GM21447 (cell line): ENCODE results near the gene SYTL3.
"Not testable (repeated sequence)": the region's sequence is repeated elsewhere in the genome, so short reads cannot be mapped to it uniquely, and the experiment has no call there.

Source experiments
- ATAC-seq: cut with Tn5 transposase; IDR thresholded peaks from one replicate; pipeline ENCODE4 v1.9.1; 2021; ENCODE audit not compliant: unreplicated experiment

Gene SYTL3

DNA sequence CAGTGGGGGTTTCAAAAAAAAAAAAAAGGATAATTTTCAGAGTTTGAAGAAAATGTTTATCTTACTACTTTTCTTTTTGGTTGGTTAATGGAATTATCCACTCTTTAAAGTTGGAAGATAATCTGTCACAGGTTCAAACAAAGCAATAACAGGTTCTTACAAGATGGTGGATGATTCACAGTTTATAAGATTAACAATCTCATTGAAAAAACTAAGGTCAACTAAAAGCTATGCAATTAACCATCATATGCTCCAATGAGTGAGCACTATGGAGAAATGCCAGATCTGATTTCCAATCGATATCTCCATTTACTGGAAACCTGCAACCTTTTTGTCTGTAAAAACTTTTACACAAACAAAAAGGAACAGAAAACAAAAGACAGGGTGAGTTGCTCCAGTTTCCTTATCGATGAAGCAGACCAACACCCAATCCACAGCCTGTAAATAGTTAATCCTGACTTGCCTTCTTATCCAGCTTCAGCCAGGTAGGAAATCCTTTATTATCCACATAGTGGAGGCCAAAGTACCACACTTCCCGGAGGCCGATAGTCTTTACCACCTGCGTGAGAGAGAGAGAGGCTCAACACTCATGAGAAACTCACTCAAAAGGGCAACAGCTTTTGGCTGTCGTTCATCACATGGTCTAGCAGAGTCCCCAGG, 136.9 kb downstream of the SYTL3 start:
- no peak for ATAC-seq

DNA sequence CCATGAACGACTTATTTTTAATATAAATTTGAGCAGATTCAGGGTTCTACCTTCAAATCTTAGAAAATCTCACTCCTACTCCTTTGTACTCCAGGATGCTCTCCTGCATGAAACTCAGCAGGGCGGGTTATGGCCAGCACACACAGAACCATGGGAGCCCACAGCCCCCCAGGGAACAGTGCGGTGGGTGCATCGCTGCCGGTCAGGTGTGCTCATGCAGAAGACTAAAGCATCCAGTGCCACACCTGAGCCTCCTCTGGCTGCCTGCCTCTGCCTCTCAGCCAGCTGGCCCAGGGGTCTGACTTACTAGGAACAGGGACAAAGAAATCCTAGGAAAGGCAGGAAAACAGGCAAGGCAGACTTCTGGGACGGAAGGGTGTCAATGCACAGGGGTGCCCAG, 137.5 kb downstream of the SYTL3 start:
- ATAC-seq = no peak

DNA sequence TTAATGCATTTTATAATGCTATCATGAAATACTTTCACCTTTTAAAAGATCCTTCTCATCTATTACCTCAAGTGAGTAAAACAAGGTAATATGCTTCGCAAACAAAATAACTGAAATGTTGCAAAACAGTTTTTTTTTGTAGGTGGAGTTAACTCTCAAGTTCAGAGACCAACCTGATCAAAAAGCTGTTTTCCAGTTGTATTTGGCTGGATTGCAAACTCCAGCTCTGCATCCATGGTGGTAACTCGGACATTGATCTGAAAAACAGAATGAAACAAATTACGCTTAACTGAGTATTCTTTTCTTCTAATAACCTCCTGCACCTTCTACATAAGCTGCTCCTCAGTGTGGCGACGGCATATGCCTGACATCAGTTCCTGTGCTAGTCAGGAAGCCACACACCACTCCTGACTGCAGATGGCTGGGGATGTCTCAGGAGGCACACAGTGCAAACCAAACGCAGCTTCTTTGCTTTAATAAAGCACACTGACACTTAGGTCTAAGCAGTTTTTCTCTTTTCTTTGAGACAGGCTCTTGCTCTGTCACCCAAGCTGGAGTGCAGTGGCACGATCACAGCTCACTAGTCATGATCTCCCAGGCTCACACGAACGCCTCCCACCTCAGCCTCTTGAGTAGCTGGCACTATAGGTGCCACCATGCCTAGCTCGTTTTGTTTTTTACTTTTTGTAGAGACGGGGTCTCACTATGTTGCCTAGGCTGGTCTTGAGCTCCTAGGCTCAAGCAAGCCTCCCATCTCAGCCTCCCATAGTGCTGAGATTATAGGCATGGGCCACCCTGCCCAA, 139.5 kb downstream of the SYTL3 start:
- ATAC-seq = peak; percentile 59

DNA sequence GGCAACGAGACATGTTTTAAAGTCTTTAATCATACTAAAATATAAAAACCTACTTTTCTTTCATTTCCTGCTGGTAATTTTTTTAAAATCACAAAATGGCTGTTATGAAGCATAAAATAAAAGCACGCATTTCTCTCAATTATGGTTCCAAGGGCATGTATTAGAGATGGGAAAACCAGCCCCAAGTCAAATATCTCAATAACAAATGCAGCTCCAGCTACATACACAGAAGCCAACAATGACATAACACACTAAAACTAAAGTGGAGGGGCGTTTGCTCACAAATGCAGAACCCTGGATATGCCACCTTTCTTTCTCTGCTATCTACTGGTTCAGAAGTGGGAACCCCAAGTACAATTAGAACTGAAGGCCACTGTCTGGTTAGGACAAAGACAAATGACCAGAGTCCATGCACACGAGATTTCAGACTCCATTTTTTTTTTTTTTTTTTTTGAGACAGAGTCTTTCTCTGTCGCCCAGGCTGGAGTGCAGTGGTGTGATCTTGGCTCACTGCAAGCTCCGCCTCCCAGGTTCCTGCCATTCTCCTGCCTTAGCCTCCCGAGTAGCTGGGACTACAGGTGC, 141.5 kb downstream of the SYTL3 start:
- no peak for ATAC-seq

DNA sequence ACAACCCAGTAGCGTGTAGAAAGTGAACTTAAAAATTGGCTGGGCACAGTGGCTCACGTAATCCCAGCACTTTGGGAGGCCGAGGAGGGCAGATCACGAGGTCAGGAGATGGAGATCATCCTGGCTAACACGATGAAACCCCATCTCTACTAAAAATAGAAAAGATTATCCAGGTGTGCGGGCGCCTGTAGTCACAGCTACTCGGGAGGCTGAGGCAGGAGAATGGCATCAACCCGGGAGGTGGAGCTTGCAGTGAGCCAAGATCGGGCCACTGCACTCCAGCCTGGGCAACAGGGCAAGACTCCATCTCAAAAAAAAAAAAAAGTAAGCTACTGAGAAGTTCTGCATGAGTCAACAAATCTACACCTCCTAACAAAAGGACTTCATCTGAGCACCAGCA, 142.7 kb downstream of the SYTL3 start:
- ATAC-seq = not testable (repeated sequence)

DNA sequence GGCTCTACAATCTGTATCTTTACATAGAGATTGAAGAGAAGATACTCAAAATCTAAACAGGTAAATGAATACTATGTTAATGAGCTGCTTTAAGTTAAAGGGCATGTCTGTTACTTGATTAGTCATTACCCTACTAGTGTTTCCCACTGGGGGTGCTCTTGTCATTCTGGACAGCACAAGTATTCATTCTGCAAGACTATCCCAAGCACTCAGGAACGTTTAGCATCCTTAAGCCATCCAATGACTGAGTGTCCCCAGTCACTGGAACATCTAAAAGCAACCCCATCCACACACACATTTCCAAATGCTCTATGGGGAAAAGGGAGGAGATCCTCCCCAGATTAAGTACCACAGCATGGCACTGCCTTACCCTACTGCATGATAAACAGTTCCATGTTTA, 143.6 kb downstream of the SYTL3 start:
- peak; percentile 54 for ATAC-seq

DNA sequence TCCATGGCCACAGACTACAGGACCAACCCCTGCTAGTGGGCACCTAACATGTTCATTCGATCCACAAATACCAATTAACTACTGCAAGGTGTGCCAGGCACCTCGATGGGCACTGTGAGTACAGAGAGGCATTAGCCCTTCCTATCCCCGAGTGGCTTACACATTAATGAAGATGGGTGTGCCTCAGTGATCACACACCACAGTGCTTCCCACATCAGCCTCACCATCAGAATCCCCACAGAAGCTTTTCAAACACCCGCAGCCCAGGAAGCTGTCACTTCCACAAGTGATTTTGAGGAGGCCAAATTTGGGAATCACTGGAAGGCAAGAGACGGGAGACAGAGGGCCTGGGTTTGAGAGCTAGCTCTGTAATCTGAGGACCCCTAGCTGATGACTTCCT, 145.7 kb downstream of the SYTL3 start:
- ATAC-seq = no peak

DNA sequence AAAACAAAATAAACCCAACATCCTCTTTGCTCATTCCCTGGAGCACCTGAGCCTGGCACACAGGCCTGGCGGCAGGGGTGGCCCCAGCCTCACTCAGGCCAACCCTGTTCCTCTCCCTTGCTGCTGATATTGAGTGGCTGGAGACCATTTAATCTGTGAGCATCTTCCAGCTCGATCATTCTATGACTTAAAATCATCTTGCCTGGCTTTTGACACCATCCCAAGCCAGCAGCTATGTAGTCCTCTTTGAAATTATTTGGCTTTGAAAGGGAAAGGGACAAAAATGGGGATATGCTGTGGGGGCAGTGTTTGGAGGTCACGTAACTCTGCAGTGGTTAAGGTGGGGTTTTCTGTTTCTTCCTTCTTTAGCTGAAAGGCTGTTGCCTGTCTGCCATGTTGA, 146.5 kb downstream of the SYTL3 start:
- no peak for ATAC-seq

DNA sequence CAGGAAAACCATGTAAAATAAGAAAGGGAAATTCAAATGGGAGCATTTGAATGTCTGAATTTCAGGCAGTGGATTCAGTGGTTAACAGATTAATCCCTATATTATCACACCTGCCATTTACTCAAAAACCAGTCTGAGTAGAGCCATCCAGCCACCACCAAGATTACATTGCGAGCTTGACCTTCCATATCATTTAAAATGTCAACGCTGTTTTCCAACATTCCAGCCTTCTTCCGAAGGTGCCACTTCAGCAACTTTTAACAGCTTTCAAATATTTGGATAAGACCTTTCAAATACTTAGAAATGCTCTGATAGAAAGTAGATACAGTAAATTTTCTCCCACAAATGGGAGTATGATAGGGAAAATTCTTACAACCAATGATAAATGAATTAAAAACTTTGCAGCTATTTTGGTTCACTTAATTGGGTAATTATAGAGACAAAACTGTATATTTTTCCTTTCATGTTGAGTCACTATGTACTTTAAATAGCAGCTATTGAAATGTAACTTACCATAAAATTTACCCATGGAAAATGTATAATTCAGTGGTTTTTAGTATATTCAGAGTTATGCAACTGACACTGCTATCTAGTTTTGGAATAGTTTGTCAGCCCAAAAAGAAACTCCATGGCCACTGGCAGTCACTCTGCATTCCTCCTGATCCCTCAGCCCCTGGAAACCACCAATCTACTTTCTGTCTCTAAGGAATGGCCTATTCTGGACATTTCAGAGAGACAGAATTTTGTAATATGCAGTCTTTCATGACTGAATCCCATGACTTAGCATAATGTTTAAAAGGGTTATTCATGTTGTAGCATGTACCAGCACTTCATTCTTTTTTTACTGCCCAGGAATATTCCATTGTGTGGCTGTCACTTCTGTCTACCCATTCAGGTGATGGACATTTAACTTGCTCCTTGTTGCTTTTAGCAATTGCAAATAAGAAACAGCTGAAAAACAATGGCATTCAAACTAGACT, 147.8 kb downstream of the SYTL3 start:
- no peak for ATAC-seq

DNA sequence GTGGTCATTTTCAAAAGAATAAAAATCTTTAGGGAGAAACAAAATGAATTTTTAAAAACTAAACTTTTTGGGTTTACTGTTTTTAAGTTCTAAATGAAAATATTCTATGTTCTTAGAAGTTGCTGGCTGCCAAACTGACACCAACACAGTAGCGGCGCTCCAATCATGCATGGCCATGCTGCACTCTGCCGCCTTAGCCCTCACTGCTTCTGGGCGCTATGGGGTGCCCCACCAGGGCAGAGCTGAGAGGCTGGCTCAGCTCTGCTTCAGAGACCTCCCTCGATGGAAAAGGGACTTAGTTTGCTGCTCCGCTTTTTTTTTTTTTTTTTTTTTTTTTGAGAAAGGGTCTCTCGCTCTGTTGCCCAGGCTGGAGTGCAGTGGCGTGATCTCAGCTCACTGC, 148.5 kb downstream of the SYTL3 start:
- ATAC-seq = no peak

DNA sequence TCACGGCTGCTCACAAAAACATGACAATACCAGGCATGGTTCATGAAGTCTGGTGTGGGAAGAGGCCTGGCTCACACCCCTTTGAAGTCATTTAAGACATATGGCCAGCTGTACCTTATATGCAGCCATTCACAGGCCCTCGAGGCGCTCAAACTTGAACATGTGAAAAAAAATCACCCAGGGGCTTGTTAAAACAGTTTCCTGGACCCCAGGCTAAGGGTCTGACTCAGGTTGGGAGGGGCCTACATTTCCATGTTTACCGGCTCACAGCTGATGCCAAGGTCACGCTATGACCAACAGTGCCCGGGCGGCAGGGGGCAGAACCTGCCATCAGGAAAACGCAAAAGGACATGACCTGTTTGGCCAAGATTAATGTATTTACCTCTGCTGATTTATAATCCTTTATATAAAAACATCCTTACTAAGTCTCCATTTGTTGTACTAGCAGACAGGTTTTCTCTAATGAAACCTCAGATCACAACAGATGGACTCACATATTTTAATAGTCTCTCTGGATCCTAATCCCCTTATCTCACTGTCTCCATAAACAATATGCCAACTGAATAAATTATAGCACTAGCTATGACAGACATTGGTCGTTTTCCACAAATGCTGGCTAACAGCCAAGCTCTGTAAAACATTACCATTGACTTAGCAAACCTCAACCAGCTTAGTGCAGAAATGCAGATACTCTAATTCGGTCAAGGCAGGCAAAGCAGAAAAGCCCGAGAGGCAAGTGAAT, 149.4 kb downstream of the SYTL3 start:
- no peak for ATAC-seq

DNA sequence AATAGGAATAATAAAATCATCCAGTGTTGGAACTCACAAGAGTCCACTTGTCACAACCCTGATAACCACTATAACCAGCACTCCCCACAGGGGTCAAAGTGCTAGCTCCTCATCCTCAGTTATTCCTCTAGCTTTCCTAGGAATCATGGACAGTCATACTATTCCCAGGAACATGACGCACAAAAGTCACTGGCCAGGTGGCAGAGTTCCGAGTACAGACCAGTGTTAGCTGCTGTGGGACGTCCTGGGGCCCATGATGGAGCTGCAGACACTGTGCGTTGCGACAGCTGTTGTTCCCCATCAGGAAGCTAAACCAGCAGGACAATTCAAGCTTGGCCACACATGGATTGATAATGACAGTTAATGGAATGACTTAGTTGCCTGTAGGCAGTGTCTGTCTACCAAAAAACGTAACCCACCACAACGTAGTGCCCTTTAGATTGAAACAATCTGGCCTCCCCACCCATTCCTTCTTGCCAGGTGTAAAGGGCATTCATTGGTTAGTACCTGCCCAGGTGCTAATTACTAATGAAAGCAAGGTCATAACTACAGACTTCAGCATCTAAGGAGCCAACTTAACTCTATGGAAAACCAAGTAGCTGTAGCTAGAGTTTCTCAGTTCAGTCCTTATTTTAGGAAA, 151.9 kb downstream of the SYTL3 start:
- ATAC-seq = no peak

DNA sequence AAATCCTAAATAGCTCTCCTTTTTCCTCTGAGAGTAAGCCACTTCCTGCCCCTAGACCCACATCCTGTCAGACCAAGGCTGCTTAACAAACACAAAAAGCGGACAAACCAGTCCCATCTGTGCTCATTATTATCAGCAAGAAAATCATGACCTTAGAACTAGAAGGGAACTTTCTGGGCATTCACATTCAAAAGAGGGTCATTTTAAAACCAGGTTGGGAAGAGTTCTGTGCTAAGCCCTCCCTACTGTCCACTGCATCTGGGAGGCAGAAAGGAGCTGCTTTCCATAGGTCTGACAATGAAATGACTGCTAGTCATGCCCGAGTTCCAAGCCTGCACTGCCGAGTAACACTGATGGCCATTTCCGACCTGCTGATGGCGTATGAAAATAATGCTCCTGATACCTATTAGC, 153.9 kb downstream of the SYTL3 start:
- peak; percentile 71 for ATAC-seq

DNA sequence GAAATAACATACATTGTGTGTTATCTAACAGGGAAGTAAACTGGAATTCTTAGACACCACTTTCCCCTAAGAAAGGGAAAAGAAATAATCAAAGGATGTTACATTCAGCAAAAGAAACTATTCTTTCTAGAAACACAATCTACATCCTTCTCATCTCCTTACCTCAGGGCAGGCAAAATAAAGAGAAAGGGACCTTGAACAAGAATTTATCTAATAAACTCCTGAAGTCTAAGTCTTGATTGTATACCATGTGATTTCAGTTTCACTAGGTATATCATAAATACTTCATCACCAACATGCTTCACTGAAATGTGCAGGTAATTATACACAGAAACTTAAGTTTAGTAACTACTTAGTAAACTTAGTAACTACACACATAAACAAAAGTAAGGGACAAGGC, 154.4 kb downstream of the SYTL3 start:
- ATAC-seq = no peak

DNA sequence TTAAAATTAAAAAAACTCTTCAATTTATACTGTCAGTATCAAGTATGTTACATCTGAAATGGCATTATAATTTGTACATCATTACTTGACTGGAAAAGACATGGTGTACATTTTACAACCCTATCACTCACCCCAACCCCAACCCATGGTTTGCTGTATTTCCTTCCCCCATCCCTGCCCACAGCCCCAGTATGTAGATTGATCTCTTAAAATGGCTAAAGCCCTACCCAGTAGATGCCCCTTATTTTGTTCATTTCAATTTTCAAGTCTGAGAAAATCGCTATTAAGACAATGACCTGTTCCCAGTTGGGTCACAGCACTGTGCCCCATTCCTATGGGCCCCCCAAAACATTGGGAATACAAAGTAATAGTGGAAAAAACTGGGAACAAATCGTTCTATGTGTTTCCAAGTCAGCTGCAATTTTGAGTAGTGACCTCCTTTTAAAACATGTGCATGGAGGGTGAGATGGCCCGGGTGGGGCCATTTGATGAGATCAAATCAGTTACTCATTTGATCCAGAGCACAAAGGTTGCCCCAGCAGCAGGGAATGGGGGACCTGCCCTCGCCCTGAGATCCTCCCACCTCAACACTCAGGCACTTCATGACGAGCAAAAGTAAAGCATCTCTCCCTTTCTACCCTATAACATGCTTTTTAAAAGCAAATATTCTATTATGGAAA, 156.0 kb downstream of the SYTL3 start:
- no peak for ATAC-seq

DNA sequence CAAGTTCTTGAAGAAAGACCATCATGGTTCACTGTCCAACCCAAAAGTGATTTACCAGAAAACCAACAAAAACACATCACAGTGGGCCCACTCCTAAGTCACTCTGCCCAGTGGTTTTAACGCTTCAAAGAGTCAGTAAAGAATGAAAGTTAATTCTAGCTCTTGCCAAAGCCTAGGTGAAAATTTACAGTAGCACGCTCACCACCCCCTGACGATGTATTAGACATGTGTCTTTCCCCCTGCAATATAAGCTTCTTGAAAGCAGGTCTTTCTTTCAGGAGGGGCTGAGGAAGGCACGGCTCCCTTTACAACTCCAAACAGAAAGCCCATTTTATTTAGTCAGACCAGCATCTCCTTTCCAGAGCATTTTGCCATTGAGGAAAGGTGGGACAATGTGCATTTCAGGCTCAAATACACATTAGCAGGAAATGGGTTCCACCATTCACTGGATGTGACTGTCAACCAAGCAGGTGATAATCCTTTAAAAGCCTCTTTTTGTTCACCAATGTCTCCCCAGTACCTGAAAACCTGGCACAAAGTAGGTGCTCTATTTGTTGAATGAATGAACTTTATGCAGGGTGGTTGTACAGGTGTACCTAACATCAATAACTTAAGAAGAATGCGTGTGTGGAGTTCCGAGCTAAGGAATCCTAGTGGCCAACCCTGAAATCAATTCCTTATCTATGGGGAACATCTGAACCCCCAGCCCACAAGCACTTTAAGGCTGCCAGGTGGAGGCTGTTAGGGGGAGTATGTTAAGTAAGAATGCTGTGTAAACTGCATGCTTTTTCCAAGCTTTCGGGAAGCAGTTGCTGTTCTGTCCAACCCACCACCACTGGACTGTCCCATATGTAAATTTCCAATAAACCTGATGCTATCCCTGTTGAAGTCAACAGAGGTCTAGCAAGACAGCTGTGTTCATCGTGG, 157.9 kb downstream of the SYTL3 start:
- ATAC-seq = no peak

DNA sequence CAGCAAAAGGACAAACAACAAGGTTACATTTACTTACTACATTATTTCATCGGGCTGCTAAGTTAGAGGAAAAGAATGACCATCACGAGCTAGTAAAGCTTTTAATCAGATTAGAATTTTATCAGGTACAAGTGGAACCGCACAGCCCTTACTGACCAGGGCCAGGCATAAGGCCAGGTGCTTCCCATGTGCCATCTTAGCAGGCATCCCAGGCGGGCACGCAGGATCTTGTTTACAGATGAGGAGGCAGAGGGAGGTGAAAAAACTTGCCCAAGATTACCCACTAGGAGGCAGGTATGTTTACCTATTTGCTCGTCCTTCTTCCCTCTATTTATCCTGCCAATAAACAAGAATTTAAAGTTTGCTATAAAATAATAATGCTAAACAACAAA, 158.6 kb downstream of the SYTL3 start:
- ATAC-seq = no peak

DNA sequence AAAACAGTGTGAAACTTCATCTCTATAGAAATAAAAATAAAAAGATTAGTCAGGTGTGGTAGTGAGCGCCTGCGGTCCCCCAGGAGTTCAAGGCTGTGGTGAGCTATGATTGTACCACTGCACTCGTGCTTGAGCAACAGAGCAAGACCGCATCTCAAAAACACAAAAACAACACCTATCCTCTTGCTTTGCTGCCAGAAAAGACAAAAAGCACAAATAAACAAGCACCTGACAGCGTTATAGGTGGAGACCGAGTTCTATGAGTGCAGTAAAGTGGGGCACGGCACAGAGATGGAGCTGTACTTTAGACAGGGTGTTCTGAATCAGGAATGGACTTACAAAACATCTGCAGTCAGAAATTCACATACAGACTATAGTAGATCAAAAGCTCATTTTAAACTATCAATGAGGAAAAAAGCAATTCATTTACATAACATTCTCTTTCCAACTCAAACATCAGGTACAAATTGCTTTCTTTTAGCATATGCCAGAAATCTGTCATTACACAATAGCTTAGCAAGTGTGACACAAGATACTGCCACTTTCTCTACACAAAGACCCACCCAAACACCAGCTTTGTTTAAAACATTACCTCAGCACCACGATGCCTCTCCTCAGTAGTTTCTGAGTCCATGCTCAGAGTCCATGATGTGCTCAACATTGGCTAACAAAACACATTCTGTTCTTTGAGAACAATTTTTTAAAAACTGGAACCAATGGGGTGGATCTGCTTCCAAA, 159.3 kb downstream of the SYTL3 start:
- peak; percentile 65 for ATAC-seq
